RWPE1 (cell line): ENCODE data around the gene TFCP2L1.

Experiments used
- CTCF ChIA-PET: fragments of 350-600 bp; sonication (Branson Sonifier 250); formaldehyde crosslinking; extraction: SDS; loops from one replicate; lab custom pipeline; 2021; lab: Yijun Ruan, JAX
- POLR2A ChIA-PET: fragments of 400-600 bp; formaldehyde crosslinking; extraction: SDS; loops from one replicate; lab custom pipeline; 2020; ENCODE audit warnings: antibody characterized with exemption; ENCODE audit not compliant: low non-redundant PET; lab: Yijun Ruan, JAX
- DNase-seq: peaks from one replicate; pipeline ENCODE4 v3.0.0; 2012; ENCODE audit warnings: low spot score
- H3K27ac ChIP-seq: fragments of 450-650 bp; 2 replicates; pipeline ENCODE4 v1.5.1; 2017
- TF ChIP-seq, protein P1 (sequence below): fragments of 450-650 bp; conservative IDR thresholded peaks from 2 replicates; pipeline ENCODE4 v1.5.1; 2017; ENCODE audit warnings: low read depth, mild to moderate bottlenecking

TFCP2L1 gene

DNA sequence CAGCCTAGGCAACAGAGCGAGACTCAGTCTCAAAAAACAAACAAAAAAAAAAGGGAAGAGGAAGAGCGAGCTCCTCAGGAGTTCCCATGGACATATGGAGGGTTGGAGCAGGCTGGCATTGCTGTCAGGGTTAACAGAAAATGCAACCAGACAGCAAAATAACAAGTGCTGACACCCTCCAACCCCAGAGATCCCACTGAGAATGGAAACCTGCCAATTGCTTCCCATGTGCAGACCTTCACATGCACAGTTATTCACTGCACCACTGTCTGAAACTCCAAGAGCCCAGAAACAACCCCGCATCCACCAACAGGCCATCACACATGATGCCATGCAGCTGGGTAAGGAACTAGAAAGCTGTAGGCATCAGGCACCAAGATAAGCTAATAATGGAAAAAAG lies 43.5 kb downstream of the TFCP2L1 start:
- ChIA-PET POLR2A (no interaction called here), CTCF (no interaction called here)
- DNase-seq, result no peak
- TF ChIP-seq, protein P1, sequence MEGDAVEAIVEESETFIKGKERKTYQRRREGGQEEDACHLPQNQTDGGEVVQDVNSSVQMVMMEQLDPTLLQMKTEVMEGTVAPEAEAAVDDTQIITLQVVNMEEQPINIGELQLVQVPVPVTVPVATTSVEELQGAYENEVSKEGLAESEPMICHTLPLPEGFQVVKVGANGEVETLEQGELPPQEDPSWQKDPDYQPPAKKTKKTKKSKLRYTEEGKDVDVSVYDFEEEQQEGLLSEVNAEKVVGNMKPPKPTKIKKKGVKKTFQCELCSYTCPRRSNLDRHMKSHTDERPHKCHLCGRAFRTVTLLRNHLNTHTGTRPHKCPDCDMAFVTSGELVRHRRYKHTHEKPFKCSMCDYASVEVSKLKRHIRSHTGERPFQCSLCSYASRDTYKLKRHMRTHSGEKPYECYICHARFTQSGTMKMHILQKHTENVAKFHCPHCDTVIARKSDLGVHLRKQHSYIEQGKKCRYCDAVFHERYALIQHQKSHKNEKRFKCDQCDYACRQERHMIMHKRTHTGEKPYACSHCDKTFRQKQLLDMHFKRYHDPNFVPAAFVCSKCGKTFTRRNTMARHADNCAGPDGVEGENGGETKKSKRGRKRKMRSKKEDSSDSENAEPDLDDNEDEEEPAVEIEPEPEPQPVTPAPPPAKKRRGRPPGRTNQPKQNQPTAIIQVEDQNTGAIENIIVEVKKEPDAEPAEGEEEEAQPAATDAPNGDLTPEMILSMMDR, result no peak
- H3K27ac ChIP-seq, result peak overlapping the region; percentile 42

DNA sequence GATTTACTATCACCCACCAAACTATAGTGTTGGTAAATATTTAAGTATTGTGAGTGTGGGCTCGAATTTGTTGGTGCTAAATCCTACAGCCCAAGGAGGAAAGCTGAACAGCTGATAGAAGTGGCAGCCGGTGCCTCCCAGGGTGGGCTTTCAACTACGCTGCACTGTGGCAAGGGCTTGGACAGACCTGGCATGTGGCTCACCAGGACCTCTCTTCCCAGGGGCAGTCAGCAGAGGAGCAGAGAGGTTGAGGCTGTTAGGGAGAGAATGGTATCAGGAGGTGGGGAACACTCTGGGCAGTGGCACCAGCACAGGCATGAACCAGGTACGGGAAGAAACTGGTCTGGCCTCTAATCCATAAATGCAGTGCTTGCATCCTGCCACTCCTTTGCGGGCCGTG lies 44.6 kb downstream of the TFCP2L1 start:
- TF ChIP-seq, protein P1, result no peak
- CTCF ChIA-PET, result interaction anchor here (0.7 kb wide), 1 partner anchor 37 kb away, joined by 3 read pairs; no protein-coding TSS in a partner anchor
- no peak for DNase-seq
- peak overlapping the region; percentile 42 for H3K27ac ChIP-seq
- POLR2A ChIA-PET, result no interaction called here

DNA sequence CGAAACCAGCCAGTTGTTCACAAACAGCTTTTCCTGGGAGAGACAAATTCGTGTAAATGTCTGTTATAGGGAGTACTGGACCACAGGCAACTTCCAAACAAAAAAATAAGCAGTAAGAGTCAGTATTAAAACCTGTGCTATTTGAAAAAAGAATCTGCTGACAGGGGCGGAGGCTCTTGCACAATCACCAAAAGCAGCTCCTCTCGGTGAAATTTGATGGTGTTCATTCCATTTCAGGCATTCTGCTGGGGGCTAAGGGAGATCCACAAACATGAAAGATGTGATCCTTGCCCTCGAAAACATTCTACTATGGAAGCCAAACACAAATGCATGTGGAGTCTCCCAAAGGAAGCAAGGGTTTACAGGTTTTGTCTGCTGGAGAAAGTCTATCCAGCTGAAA lies 45.0 kb downstream of the TFCP2L1 start:
- ChIA-PET CTCF (interaction anchor here (0.7 kb wide), 1 partner anchor 37 kb away, joined by 3 read pairs; no protein-coding TSS in a partner anchor), POLR2A (no interaction called here)
- TF ChIP-seq, protein P1, result no peak
- DNase-seq, result no peak
- H3K27ac ChIP-seq, result no peak overlapping the region

DNA sequence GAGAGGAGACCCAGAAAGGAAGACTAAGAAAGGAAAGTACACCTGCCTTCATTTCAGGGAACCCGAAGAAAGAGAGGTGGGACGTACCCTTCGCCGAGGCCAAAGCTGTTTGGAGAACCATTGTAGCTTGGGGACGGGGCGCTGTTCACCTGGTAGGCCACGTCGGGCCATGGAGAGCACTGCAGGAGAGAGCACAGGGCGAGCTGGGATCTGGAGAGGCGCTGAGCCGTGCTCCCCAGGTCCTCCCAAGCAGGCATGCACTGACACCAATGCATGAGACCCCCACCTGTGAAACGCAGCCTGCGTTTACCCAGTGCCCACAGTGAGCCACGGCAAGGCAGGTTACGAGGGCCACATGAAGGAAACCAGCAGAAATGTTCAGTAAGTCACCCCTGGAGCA lies 45.5 kb downstream of the TFCP2L1 start:
- TF ChIP-seq, protein P1, result no peak
- POLR2A ChIA-PET, result no interaction called here
- DNase-seq, result no peak
- H3K27ac ChIP-seq, result no peak overlapping the region
- CTCF ChIA-PET, result interaction anchor here (0.5 to 0.7 kb wide), 2 partner anchors 36 to 863 kb away, joined by 3 to 4 read pairs; no protein-coding TSS in a partner anchor

DNA sequence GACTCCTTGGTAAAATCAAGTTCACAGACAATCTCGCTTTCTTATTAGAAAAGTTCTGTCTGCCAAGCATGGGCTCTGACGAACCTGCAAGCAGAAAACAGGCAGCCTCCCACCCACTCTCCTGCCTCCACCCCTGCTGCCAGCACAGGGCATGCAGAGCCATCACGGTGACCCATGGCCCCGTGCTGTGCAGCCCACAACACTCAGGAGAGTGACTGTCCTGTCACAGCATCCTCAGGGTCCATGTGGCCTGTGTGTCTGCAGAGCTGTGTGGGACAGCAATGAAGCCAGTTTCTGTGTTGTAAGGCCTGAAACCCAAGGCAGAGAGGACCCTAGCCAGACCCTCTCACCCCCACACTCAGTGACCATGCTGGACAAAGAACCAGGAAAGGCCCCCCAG lies 46.2 kb downstream of the TFCP2L1 start:
- TF ChIP-seq, protein P1, result no peak
- ChIA-PET CTCF (interaction anchor here (0.5 kb wide), 1 partner anchor 862 kb away, joined by 4 read pairs; no protein-coding TSS in a partner anchor), POLR2A (no interaction called here)

DNA sequence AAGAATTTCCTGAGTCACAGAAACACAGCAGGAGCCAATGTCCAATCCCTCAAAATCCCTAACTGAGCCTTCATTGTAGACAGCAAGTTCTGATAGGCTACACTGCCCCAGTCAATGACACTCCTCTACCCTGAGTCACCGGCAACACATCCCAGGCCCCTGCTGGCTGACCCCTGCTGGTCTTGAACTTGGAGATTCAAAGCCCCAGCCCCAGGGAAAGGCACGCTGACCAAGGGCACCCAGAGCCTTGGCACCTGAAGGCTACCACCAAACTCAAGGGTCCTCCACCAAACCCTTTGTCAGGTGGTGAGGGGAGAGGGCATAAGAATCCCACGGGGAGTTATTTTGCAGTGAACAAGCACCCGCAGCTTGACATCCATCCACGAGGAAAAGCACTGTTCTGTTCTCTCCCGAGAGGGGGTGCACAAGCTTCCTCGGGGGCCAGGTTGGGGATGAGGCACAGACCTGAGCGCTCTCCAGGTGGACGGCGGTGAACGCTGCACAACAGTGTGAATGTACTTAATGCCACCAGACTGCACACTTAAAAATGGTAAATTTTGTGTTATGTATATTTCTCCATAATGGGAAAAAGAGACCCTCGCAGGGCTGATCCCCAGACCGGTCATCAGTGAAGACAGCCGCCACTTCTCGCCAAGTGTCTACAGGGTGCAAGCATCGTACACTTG lies 46.9 kb downstream of the TFCP2L1 start:
- ChIA-PET POLR2A (no interaction called here), CTCF (no interaction called here)
- no peak for DNase-seq

More for the DNA sequence above, 46.2 kb downstream of the TFCP2L1 start:
- no peak overlapping the region for H3K27ac ChIP-seq
- DNase-seq, result no peak

More for the DNA sequence above, 46.9 kb downstream of the TFCP2L1 start:
- TF ChIP-seq, protein P1, result no peak
- peak overlapping the region; percentile 1 for H3K27ac ChIP-seq
